ENCODE results near the gene SUSD1.

- no peak for TF ChIP-seq EZH2 (IDR thresholded peaks at IDR 0.05; ENCODE audit: insufficient read depth, poor library complexity, severe bottlenecking)
- TF ChIP-seq EZH2phosphoT487 (IDR thresholded peaks at IDR 0.05; ENCODE audit: insufficient read depth, low read depth), result no peak
Measured at GRCh38 chr9:112218908-112219307, 43.8 kb upstream of the SUSD1 start.
